Neural cell (in vitro differentiated cells): ENCODE results near the gene EPHX1. TPM values are rescaled to one million over a fixed set of nuclear protein-coding genes. Genes with fewer than 3 reads are reported as not detected.

ENCODE experiments used
- H2AFZ ChIP-seq: fragments of 200-600, 300-800 bp; sonication (generic), shearing (Covaris generic); 2 replicates; pipeline ENCODE4 v1.6.0; 2014; ENCODE audit warnings: low read depth, mild to moderate bottlenecking, antibody characterized with exemption, low read length, moderate library complexity
- H3F3A ChIP-seq: fragments of 200-600 bp; shearing (Covaris generic); 2 replicates; pipeline ENCODE4 v1.6.1; 2016; ENCODE audit warnings: mild to moderate bottlenecking, moderate library complexity, mixed read lengths, antibody characterized with exemption, low read length; ENCODE audit not compliant: insufficient read depth, poor library complexity, severe bottlenecking
- H3K27ac ChIP-seq: fragments of 200-600, 300-800 bp; sonication (generic), shearing (Covaris generic); 2 replicates; pipeline ENCODE4 v1.5.1; 2014; ENCODE audit warnings: mild to moderate bottlenecking, low read length, moderate library complexity
- H3K27me3 ChIP-seq: fragments of 300-800, 200-600 bp; sonication (generic), shearing (Covaris generic); 2 replicates; pipeline ENCODE4 v1.6.0; 2014; ENCODE audit warnings: mild to moderate bottlenecking, low read depth, low read length, moderate library complexity; ENCODE audit not compliant: insufficient read depth
- H3K36me3 ChIP-seq: fragments of 300-800, 200-600 bp; sonication (generic), shearing (Covaris generic); 2 replicates; pipeline ENCODE4 v1.5.1; 2014; ENCODE audit warnings: mild to moderate bottlenecking, antibody characterized with exemption, low read length, moderate library complexity; ENCODE audit not compliant: insufficient read depth
- H3K4me2 ChIP-seq: fragments of 300-800, 200-600 bp; sonication (generic), shearing (Covaris generic); 2 replicates; pipeline ENCODE4 v1.6.0; 2014; ENCODE audit warnings: mild to moderate bottlenecking, low read length
- H3K4me3 ChIP-seq: fragments of 300-800, 200-600 bp; sonication (generic), shearing (Covaris generic); 2 replicates; pipeline ENCODE4 v1.5.1; 2014; ENCODE audit warnings: mild to moderate bottlenecking, low read length, moderate library complexity
- H3K79me2 ChIP-seq: fragments of 200-600 bp; shearing (Covaris generic); replicated peaks from 2 replicates; pipeline ENCODE4 v1.6.0; 2014; ENCODE audit warnings: mild to moderate bottlenecking, low read length, moderate library complexity; ENCODE audit not compliant: insufficient read depth
- H3K9ac ChIP-seq: fragments of 300-800, 200-600 bp; sonication (generic), shearing (Covaris generic); 2 replicates; pipeline ENCODE4 v1.6.1; 2016; ENCODE audit warnings: mild to moderate bottlenecking, low read length, mixed read lengths
- H3K9me2 ChIP-seq: fragments of 200-600 bp; shearing (Covaris generic); 2 replicates; pipeline ENCODE4 v1.6.1; 2016; ENCODE audit warnings: mild to moderate bottlenecking, low read length, mixed read lengths; ENCODE audit not compliant: insufficient read depth
- H3K9me3 ChIP-seq: fragments of 200-600, 300-800 bp; sonication (generic), shearing (Covaris generic); 2 replicates; pipeline ENCODE4 v1.6.1; 2016; ENCODE audit warnings: mild to moderate bottlenecking, mixed run types, low read length, moderate library complexity, mixed read lengths
- H4K20me1 ChIP-seq: fragments of 200-600 bp; shearing (Covaris generic); 2 replicates; pipeline ENCODE4 v1.6.1; 2016; ENCODE audit warnings: mild to moderate bottlenecking, mixed run types; ENCODE audit not compliant: insufficient read depth
- EP300 ChIP-seq: fragments of 450-650 bp; conservative IDR thresholded peaks from 2 replicates; pipeline ENCODE4 v1.6.1; 2014; ENCODE audit warnings: antibody characterized with exemption, mild to moderate bottlenecking, moderate library complexity; ENCODE audit not compliant: poor library complexity, severe bottlenecking
- EZH2 ChIP-seq: fragments of 200-600, 300-800 bp; shearing (Covaris generic), sonication (generic); IDR thresholded peaks from 2 replicates; pipeline ENCODE4 v1.6.1; 2014; ENCODE audit warnings: antibody characterized with exemption, low read length, borderline replicate concordance, mild to moderate bottlenecking; ENCODE audit not compliant: insufficient read depth, poor library complexity, severe bottlenecking
- MXI1 ChIP-seq: fragments of 450-650 bp; conservative IDR thresholded peaks from 2 replicates; pipeline ENCODE4 v1.6.1; 2014; ENCODE audit warnings: antibody characterized with exemption, mild to moderate bottlenecking; ENCODE audit not compliant: poor library complexity, severe bottlenecking
- POLR2AphosphoS5 ChIP-seq: IDR thresholded peaks from 2 replicates; pipeline ENCODE4 v1.6.1; 2012
- RAD21 ChIP-seq: fragments of 450-650 bp; conservative IDR thresholded peaks from 2 replicates; pipeline ENCODE4 v1.6.1; 2014; ENCODE audit warnings: antibody characterized with exemption, mild to moderate bottlenecking, moderate library complexity
- SMC3 ChIP-seq: fragments of 450-650 bp; conservative IDR thresholded peaks from 2 replicates; pipeline ENCODE4 v1.6.1; 2014; ENCODE audit warnings: antibody characterized with exemption, mild to moderate bottlenecking, moderate library complexity; ENCODE audit not compliant: poor library complexity
- TAF1 ChIP-seq: IDR thresholded peaks from 2 replicates; pipeline ENCODE4 v1.6.1; 2012; ENCODE audit warnings: low read depth
- polyA plus RNA-seq: library from polyadenylated mRNA; depleted of rRNA; stranded (reverse); fragments of >200 nt; gene quantifications from 2 replicates; pipeline ENCODE4 v1.2.3, GENCODE V29; 2014
- TF ChIP-seq, protein P1 (sequence below): fragments of 450-650 bp; IDR thresholded peaks from 2 replicates; pipeline ENCODE4 v1.5.1; 2014; ENCODE audit warnings: antibody characterized with exemption, mild to moderate bottlenecking, moderate library complexity; ENCODE audit not compliant: poor library complexity, severe bottlenecking
- TF ChIP-seq, protein P2 (sequence below): IDR thresholded peaks from 2 replicates; pipeline ENCODE4 v1.6.1; 2012; ENCODE audit warnings: borderline replicate concordance

Gene EPHX1
- polyA plus RNA-seq, 1 donor from 2014 or later = 8.7 TPM

DNA sequence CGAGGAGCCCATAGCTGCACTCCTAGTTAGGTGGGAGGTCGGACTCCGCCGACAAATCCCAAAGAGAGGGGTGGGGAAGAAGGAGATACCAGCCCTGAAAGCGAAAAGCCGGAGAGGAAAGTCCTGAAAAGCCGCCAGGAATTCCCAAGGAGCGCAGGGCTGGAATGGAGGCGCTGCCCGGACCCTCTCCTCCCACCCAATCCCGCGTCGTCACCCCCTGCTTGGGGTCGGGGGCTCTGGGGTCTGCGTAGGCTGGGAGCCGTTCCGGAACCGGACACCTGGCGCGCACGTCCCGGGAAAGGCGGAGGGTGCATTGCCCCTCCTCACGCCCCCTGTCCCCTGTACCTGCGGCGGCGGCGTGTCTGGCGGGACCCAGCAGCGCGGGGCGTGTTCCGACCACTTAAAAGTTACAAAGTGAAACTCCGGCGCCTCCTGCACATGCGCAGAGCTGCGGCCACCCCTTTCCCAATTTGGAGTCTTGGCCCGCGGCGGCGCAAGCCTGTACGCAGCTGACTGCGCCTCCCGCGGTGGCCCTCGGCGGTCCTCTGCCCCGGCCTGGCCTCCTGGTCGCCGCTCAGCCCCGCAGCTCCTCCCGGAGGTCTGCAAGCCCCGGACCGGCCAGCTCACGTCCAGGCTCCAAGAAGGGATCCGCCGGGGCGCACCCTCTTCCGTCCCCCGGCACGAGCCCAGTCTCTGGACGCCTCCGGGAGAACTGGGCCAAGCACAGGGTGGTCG, 72.2 kb downstream of the EPHX1 start, which contains the start of gene TMEM63A:
Gene TMEM63A (minus strand): TSS at position 422 of the 735 bp plus-strand sequence. CDS start 4,800 bp downstream, outside the sequence.
- Histone ChIP-seq H3K9me2 (no peaks in the 10 kb centered on the region), H3K9ac (no peak within 1 kb of the TSS), H3K79me2 (no peaks in the 10 kb centered on the region), H3K27me3 (peaks cover 37% of the 10 kb centered on the region), H3K4me3 (peak within 1 kb of the TSS; percentile 61), H4K20me1 (no peaks in the 10 kb centered on the region), H3K36me3 (no peaks in the 10 kb centered on the region), H2AFZ (no peak within 1 kb of the TSS), H3F3A (no peaks in the 10 kb centered on the region), H3K4me2 (no peak within 1 kb of the TSS), H3K9me3 (no peaks in the 10 kb centered on the region), H3K27ac (no peak within 1 kb of the TSS)
- no peak for TF ChIP-seq POLR2AphosphoS5
- no peak for TF ChIP-seq SMC3
- TF ChIP-seq, protein P1, sequence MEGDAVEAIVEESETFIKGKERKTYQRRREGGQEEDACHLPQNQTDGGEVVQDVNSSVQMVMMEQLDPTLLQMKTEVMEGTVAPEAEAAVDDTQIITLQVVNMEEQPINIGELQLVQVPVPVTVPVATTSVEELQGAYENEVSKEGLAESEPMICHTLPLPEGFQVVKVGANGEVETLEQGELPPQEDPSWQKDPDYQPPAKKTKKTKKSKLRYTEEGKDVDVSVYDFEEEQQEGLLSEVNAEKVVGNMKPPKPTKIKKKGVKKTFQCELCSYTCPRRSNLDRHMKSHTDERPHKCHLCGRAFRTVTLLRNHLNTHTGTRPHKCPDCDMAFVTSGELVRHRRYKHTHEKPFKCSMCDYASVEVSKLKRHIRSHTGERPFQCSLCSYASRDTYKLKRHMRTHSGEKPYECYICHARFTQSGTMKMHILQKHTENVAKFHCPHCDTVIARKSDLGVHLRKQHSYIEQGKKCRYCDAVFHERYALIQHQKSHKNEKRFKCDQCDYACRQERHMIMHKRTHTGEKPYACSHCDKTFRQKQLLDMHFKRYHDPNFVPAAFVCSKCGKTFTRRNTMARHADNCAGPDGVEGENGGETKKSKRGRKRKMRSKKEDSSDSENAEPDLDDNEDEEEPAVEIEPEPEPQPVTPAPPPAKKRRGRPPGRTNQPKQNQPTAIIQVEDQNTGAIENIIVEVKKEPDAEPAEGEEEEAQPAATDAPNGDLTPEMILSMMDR = no peak
- TF ChIP-seq EP300 = no peak
- TF ChIP-seq TAF1 = no peak
- TF ChIP-seq, protein P2, sequence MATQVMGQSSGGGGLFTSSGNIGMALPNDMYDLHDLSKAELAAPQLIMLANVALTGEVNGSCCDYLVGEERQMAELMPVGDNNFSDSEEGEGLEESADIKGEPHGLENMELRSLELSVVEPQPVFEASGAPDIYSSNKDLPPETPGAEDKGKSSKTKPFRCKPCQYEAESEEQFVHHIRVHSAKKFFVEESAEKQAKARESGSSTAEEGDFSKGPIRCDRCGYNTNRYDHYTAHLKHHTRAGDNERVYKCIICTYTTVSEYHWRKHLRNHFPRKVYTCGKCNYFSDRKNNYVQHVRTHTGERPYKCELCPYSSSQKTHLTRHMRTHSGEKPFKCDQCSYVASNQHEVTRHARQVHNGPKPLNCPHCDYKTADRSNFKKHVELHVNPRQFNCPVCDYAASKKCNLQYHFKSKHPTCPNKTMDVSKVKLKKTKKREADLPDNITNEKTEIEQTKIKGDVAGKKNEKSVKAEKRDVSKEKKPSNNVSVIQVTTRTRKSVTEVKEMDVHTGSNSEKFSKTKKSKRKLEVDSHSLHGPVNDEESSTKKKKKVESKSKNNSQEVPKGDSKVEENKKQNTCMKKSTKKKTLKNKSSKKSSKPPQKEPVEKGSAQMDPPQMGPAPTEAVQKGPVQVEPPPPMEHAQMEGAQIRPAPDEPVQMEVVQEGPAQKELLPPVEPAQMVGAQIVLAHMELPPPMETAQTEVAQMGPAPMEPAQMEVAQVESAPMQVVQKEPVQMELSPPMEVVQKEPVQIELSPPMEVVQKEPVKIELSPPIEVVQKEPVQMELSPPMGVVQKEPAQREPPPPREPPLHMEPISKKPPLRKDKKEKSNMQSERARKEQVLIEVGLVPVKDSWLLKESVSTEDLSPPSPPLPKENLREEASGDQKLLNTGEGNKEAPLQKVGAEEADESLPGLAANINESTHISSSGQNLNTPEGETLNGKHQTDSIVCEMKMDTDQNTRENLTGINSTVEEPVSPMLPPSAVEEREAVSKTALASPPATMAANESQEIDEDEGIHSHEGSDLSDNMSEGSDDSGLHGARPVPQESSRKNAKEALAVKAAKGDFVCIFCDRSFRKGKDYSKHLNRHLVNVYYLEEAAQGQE = no peak
- no peak for TF ChIP-seq RAD21
- TF ChIP-seq EZH2 = no peak
- no peak for TF ChIP-seq MXI1

DNA sequence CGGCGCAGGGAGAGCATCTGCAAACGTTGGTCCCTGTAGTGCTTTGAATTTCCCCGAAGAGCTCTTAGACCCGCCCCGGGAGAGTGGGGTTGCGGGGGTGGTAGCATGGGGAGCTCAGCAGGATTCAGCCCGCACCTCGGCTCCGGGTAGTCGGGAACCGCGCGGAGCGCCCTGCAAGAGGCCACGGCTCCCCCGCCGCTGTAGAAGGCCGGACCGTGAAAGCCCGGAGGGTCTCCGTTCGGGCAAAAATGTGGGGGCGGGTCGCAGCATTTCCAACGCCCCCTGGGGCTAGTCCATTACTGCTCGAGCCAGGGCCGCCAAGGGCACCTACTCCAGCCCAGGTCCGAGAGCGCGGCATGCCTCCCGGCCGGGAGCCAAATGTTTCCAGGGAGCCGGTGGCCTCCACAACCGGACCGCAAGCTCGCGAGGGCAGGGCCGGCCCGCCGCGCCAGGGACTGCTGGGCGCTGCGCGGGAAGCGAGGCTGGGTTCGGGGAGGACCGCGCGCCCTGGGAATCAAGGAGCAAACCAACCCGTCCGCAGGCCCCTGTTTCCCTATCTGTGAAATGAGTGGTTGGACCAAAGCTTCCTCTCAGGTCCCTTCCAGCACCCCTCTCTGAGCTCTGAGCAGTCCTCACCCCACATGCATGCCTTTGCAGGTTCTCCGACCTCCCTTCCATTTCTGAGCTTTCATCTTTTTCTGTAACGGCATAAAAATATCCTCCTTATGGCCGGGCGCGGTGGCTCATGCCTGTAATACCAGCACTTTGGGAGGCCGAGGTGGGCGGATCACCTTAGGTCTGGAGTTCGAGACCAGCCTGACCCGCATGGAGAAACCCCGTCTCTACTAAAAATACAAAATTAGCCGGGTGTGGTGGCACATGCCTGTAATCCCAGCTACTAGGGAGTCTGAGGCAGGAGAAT, 73.0 kb downstream of the EPHX1 start:
- Histone ChIP-seq H3F3A (no peaks in the 10 kb centered on the region), H3K9me2 (no peaks in the 10 kb centered on the region), H3K27ac (no peak overlapping the region), H3K9ac (no peak overlapping the region), H3K27me3 (peaks cover 37% of the 10 kb centered on the region), H3K79me2 (no peaks in the 10 kb centered on the region), H4K20me1 (no peaks in the 10 kb centered on the region), H3K9me3 (no peaks in the 10 kb centered on the region), H3K36me3 (no peaks in the 10 kb centered on the region), H2AFZ (no peak overlapping the region), H3K4me2 (no peak overlapping the region), H3K4me3 (peak overlapping the region; percentile 61)
- TF ChIP-seq TAF1 (no peak), POLR2AphosphoS5 (no peak), EZH2 (peak; percentile 10), MXI1 (no peak)
- TF ChIP-seq, protein P1 = no peak
- TF ChIP-seq, protein P2 = no peak
